CD1c-positive myeloid dendritic cell (primary cell): ENCODE results near the gene CNIH3.
A peak's percentile ranks its signal among the peaks of the same experiment; 100 is the strongest.
"Not testable (repeated sequence)": the region's sequence is repeated elsewhere in the genome, so short reads cannot be mapped to it uniquely, and the experiment has no call there.

Experiments used
- DNase-seq: peaks from one replicate; pipeline ENCODE4 v3.0.0-alpha.2; 2016; ENCODE audit errors: extremely low spot score

The CNIH3 gene

GRCh38 chr1:224615861-224616755, at the start of gene CNIH3:
Gene CNIH3 (plus strand): TSS chr1:224616317. CDS start chr1:224617175, 858 bp downstream.
- DNase-seq, result peak; percentile 70

GRCh38 chr1:224566492-224566891, 49.6 kb upstream of the CNIH3 start:
- DNase-seq, result not testable (repeated sequence)

GRCh38 chr1:224569276-224569675, 46.8 kb upstream of the CNIH3 start:
- no peak for DNase-seq

DNA sequence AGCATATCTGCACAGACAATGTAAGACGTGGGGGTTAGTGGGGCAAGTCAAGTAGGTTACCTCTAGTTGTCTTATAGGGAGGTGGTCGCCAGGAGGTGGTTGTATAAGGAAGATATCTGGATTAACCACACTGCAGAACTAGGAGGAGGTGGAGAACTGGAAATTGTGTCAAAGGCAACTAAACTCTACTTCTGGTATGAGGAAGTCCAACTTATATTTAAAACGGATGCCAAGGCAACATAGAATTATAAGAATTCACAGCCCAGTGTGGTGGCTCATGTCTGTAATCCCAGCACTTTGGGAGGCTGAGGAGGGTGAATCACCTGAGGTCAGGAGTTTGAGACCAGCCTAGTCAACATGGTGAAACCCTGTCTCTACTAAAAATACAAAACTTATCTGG, 44.1 kb upstream of the CNIH3 start:
- peak; percentile 21 for DNase-seq

DNA sequence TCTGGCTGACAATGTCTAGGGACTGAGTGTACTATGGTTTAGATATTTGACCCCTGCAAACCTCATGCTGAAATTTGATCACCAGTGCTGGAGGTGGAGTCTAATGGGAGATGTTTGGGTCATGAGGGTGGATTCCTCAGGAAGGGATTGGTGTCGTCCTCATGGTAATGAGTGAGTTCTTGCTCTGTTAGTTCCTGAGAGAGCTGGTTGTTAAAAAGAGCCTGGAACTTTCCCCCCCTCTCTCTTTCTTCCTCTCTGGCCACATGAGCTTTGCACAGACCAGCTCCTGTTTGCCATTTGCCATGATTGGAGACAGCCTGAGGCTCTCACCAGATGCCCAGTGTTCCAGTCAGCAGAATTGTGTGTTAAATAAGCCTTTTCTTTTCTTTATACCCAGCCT, 36.6 kb upstream of the CNIH3 start:
- DNase-seq, result no peak

- no peak for DNase-seq
These were observed 36.1 kb upstream of the CNIH3 start for GRCh38 chr1:224580006-224580405.

DNA sequence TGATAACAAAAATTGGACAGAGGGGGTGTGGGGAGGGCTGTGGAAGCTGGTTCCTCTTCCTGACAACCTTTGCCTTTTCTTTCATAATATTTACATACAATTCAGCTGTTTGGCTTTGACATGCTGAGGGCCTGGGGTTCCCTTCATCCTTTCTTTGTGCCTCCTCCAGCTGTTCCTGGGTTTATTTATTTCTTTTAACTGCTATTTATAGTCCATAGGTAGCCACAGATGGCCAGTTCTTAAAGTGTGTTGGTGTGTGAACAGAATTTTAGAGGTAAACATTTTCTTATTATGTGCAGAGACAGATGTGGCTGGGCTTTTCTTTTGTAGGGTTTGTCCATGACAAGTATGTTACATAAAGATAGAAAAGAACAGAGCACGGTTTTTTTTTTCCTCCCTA, 34.1 kb upstream of the CNIH3 start:
- no peak for DNase-seq

DNA sequence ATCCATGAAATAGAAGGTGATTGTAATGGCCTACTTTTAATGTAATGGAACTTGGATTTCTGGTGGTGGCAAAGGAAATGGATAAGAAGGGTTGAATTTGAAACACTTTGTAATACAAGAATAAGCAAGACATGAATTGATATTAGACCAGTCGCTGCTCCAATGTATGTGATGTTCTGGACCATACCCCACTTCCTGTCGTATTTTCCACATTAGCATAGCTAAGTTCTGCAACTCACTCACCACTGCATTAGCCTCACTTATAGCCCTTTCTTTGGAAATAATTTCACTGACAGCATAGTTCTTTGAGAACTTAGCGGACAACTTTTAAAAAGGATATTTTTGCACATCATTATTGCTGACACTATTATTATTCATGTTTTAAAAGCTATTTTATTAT, 32.3 kb upstream of the CNIH3 start:
- DNase-seq, result no peak

DNA sequence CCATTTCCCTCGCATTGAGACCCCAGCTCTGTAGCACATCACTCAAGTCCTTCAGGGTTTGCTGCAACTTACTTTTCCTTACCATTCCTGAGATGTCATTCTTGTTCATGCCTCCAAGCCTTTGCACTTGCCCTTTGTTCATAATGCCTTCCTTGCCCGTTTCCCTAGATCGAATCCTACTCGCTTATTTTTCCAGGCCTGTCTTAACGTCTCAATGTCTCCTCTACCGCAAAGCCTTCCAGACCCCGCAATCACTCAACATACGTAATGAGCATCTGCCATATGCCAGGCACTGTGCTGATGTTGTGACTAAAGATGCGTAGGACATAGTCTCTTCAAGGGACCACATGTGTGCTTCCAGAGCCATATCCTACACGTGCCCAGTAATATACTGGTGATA, 31.1 kb upstream of the CNIH3 start:
- DNase-seq, result no peak

GRCh38 chr1:224587051-224587450, 29.1 kb upstream of the CNIH3 start:
- no peak for DNase-seq

DNA sequence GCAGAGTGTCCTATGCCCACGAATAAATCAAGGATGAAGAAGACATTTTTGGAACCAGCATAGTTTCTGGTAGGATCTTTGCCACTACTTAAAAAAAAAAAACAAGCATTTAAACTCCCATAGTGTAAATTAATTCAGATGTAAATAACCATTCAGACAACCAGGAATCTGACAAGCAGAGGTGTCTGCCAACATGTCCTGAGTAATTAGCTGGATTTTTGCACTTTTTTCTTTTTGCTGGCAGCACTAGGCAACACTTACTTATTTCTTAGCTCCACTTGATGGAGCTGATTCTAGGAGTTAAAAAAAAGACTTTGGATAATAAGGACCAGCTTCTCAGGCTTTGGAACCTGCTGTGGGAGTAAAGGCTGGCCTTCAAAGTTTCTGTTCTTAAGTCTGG, 27.6 kb upstream of the CNIH3 start:
- no peak for DNase-seq

- no peak for DNase-seq
These were observed 27.1 kb upstream of the CNIH3 start for GRCh38 chr1:224589006-224589405.

GRCh38 chr1:224591326-224591725, 24.8 kb upstream of the CNIH3 start:
- DNase-seq, result no peak

DNA sequence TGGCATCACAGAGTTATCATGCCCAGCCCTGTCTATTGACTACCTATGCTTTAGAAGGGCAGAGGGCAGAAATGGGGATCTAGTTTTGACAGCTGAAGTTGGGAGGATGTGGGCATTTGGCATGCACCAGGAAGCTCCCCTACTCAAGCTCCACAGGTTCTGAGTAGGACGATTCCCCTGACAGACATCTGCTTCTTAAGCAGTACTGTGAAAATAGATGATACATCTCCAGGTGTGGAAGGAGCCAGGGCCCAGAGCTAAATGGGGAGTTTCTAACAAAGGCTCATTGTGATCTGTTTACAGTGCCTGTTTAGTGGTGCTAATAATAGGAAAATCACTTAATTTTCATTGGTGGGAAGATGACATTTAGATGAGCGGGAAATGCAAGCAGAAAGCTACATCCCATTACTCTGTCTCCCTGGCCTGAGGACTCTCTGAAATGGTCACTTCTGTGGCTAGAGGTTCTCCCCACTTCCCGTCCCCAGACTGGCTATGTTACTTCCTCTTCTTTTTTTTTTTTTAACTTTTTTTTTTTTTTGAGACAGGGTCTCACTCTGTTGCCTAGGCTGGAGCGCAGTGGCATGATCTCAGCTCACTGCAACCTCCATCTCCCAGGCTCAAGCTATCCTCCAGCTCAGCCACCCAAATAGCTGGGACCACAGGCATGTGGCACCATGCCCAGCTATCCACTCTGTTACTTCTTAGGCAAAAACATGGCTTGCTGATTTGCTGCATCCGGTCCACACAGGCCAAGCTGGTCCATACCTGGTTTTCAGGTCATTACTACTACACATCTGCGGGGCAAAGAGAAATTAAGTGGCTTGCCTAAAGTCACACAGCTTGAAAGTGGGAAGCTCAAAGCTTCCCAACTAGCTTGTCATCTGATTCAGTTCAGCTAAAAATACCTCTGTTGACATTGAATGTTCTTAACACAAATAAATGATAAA, 23.2 kb upstream of the CNIH3 start:
- DNase-seq, result peak; percentile 69

DNA sequence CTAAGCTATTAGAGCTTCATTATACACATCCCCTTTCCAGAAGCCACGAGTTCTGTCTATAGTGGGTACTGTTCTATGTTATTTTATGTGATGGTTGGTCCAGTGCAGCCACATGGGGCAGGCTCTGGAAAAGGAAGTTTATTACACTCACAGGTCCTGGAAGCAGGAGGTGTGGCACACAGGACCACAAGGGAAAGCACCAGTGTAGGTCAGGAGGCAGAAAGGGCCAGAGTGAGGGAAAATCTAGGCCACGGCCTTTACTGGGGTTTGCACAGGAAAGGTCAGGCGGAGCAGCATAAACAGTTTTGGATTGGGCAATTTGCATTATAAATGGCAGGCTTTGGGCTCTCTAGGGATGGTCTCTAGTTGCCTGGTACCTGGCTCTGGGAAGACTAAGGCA, 21.8 kb upstream of the CNIH3 start:
- DNase-seq, result no peak

- no peak for DNase-seq
These were observed 21.3 kb upstream of the CNIH3 start for GRCh38 chr1:224594851-224595250.

DNA sequence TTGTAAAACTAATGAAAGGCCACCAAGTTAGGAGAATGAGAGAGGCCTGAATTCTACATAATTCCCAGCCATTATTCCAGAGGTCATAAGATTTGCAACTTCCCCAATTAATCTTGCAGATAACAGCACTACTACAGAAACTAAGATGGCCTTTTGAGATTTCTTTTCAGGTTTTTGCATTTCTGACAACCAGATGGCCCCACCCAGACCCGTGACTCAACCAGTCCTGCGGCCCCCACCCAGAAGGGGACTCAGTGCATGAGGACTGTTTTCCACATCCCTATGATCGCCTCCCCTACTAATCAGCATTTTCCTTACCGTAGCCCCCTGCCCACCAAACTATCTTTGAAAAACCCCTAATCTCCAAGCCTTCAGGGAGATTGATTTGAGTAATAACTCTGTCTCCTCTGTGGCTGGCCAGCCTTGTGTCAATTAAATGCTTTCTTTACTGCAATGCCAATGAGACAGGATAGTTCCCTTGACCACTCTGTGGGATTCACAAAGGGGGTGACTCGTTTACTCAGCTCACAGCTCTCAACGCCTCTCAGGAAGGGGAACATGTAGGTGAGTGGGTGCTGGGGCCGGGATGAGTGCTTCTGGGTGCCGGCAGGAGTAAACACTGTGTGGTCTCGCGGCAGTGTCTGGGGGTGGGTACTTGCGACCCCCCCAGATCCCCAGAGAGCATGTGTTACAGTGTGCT, 10.5 kb upstream of the CNIH3 start:
- DNase-seq, result no peak

DNA sequence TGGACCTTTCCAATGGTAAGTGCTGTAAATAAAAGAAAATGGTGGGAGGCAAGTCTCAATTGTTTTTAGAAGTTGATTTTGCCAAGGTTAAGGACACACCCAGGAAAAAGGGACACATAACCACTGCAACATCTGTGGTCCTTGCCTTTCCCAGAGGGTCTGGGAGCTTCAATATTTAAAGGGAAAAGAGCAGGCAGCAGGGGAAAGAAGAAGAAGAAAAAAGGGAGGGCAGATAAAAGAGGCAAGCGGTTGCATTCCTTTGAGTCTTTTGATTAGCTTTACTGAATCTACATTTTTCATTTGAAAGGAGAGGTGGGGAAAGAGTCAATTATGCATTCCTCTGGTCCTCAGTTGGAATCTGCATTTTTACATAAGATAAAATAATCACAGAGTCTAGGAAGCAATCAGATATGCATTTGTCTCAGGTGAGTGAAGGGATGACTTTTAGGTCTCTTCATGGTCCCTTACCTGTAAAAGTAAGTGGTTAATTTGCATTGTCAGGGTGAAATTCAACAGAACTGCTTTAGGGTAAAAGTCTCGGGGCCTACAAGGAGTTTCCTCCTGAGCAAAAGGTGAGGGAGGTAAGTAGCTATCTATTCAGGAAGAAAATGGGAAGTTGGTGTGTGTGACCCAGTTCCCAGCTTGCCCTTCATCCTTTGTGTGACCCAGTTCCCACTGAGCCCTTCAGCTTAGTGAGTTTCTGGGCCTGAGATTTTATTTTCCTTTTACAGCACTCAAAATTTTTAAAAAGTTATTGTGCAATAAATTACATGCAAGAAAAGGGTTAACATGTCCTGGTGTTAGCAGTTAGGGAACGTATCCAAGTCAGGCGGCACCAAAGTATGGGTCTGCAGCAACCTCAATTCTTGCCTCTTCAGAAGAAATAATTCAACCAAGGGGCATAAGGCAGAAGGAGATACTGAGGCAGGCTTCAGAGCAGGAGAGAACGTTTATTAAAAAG, 8.6 kb upstream of the CNIH3 start:
- DNase-seq, result no peak

DNA sequence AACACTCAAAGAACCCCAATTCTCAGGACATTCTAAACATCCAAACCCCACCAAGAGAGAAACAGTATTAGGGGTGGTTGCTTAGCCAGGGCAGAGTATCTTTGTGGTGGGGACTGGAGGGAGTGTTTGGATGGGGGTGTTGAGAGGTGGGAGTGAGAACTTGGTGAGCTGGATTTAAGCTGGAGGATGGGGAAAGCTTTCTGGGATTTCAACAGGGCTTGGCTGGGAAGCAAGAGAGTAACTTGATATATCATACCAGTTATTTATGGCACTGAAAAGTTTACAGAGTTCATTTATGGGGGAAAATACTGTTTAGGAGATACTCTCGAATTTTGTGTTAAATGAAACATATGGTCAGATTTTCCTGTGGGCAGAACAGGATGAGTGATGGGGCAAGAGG, 6.8 kb upstream of the CNIH3 start:
- no peak for DNase-seq

- no peak for DNase-seq
These were observed 3.9 kb upstream of the CNIH3 start for GRCh38 chr1:224612246-224612645.

GRCh38 chr1:224613486-224613885, 2.6 kb upstream of the CNIH3 start:
- no peak for DNase-seq
